Dedifferentiated amniotic fluid mesenchymal stem cell (primary cell): ENCODE data around the gene DMP1.
"Not testable (repeated sequence)": the region's sequence is repeated elsewhere in the genome, so short reads cannot be mapped to it uniquely, and the experiment has no call there.

Experiments
- DNase-seq: peaks from one replicate; pipeline ENCODE4 v3.0.0-alpha.2; 2016; ENCODE audit errors: extremely low spot score

The DMP1 gene

GRCh38 chr4:87688316-87688715 is 38.2 kb downstream of the DMP1 start:
- no peak for DNase-seq

DNA sequence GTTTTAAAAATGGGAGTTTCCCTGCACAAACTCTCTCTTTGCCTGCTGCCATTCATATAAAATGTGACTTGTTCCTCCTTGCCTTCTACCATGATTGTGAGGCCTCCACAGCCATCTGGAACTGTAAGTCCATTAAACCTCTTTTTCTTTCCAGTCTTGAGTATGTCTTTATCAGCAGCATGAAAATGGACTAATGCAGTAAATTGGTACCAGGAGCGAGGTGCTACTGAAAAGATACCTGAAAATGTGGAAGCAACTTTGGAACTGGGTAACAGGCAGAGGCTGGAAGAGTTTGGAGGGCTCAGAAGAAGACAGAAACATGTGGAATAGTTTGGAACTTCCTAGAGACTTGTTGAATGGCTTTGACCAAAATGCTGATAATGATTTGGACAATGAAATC is 40.9 kb downstream of the DMP1 start:
- not testable (repeated sequence) for DNase-seq

GRCh38 chr4:87692060-87692459 is 42.0 kb downstream of the DMP1 start:
- DNase-seq, result not testable (repeated sequence)

GRCh38 chr4:87697272-87697671 is 47.2 kb downstream of the DMP1 start:
- DNase-seq, result no peak

DNA sequence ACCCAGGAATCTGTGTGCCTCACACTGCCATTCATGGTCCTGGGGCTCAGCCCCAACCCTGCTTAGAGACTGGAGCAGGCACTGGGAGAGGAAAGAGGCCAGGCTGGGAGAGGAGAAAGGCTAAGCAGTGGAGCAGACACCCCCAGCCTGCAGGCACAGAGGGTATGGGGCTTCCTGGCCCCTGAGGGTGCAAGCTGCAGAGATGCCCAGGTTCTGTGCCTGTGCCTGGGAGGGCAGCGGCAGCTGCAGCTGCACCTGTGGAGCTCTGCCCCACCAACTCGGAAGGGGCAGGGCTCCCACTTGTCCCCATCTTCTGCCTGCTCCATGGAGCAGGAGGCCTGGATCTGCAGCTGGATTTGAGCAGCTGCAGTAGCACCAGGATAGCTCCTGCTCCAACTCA is 47.9 kb downstream of the DMP1 start:
- no peak for DNase-seq

DNA sequence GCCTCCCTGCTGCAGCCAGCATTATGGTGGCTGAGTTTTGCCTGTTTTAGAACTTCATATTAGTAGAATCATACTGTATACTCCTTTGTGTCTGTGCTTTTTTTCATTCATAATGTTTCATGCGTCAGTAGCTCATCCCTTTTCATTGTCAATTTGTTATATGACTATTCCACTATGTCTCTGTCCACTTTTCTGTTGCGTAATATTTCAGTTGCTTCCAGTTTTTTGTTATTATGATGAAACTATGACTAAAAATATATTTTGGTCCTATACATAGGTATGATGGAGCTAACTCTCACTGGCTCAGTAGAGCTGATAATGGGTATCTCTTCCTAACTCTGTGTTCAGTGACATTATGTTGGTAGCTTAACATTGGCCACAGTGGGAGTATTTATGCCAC is 48.3 kb downstream of the DMP1 start:
- no peak for DNase-seq

- DNase-seq, result no peak
Observed at GRCh38 chr4:87704001-87704400, 53.9 kb downstream of the DMP1 start.

- DNase-seq, result no peak
Observed at GRCh38 chr4:87707279-87707918, 57.3 kb downstream of the DMP1 start.
